Activated CD8-positive, alpha-beta memory T cell treated with anti-CD3 and anti-CD28 coated beads, Interleukin-2, amount 50 U/mL, for 1 hour (primary cell): Measurements from ENCODE around the gene NANOS3.
A peak's percentile ranks its signal among the peaks of the same experiment; 100 is the strongest.

Experiments
- DNase-seq: peaks from one replicate; pipeline ENCODE4 v3.0.0-alpha.2; 2020; ENCODE audit errors: extremely low read depth

The NANOS3 gene

GRCh38 chr19:13885826-13886365 is 9.0 kb downstream of the NANOS3 start:
- no peak for DNase-seq

- no peak for DNase-seq
Observed at GRCh38 chr19:13887018-13887436, 10.1 kb downstream of the NANOS3 start.

GRCh38 chr19:13887517-13887916 is 10.6 kb downstream of the NANOS3 start:
- DNase-seq, result no peak

GRCh38 chr19:13888281-13888680 is 11.3 kb downstream of the NANOS3 start:
- no peak for DNase-seq

DNA sequence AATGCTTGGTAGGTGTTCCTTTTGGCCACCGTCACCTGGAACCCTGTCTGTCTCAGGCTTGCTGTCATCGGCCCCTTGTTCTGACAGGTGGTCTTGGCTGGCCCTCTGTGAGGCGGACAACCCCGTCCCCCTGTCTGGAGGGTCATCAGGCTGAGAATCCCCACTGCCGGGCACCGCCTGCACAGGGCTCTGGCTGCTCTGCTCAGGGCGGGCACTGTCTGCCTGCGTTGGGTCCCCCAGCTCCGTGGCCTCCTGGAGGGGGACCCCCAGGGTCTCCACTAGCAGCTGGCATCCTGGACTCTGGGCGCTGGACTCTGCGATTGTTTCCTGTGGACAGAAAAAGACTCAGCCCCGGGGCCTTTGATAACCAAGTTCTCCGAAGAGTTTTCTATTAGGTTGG is 13.2 kb downstream of the NANOS3 start:
- no peak for DNase-seq

GRCh38 chr19:13892870-13893269 is 15.9 kb downstream of the NANOS3 start:
- DNase-seq, result no peak

DNA sequence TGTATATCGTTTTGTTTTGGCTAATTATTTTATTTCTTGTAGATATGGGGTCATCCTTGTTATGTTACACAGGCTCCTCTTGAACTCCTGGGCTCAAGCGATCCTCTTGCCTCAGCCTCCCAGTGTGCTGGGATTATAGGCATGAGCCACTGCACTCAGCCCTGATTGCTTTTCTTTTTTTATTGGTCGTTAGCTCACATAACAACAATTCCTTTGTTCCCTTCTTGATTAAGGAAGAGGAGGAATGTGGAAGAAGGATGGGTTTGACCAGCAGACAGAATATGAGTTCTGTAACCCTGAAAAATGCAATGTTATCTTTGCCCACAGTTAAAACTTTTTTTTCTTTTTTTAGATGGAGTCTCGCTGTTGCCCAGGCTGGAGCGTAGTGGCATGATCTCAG is 17.6 kb downstream of the NANOS3 start:
- no peak for DNase-seq

GRCh38 chr19:13896227-13896626 is 19.3 kb downstream of the NANOS3 start:
- DNase-seq, result no peak

DNA sequence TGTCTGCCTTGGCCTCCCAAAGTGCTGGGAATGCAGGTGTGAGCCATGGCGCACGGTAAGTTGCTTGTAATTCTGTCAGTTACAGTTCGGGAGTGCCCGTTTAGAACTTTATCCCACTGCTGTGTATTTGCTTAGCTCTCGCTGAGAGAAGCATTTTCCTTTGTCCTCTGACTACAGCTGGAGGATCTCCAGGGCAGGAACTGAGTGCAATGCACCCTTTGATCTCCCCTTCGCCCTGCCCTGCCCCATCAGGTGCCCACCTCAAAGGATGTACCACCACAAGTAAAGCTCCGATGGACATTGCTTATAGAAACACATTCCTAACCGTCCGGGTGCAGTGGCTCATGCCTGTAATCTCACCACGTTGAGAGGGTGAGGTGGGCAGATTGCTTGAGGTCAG is 22.5 kb downstream of the NANOS3 start:
- no peak for DNase-seq

GRCh38 chr19:13899912-13900584 is 23.1 kb downstream of the NANOS3 start:
- DNase-seq, result no peak

DNA sequence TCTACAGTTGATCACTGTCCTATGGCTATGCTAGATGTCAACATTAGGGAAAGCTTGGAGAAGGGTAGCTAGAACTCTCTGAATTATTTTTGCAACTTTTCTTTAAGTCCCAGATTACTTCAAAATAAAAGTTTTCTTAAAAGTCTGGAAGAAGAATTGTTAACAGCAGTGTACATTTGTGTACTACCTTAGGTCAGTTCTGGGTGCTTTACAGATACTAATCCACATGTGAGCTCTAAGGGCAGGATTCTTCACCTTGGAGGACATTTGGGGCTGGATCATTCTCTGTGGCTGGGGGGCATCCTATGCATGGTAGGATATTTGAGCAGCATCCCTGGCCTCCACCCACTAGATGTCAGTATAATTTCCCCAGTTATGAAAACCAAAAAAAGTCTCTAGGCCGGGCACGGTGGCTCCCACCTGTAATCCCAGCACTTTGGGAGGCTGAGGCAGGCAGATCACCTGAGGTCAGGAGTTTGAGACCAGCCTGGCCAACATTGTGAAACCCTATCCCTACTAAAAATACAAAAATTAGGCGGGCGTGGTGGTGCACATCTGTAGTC is 26.1 kb downstream of the NANOS3 start:
- no peak for DNase-seq

GRCh38 chr19:13905634-13906520 is 28.9 kb downstream of the NANOS3 start, which contains the start of the genes BRME1 and CC2D1A:
TSS of gene BRME1 (minus strand) at chr19:13906117. CDS start at chr19:13904892, 1,225 bp downstream.
TSS of gene CC2D1A (plus strand) at chr19:13906201. CDS start at chr19:13906442, 241 bp downstream.
- DNase-seq, result peak; percentile 79

GRCh38 chr19:13906521-13906904 is 29.6 kb downstream of the NANOS3 start:
- DNase-seq, result no peak

GRCh38 chr19:13906910-13907309 is 30.0 kb downstream of the NANOS3 start:
- DNase-seq, result no peak

DNA sequence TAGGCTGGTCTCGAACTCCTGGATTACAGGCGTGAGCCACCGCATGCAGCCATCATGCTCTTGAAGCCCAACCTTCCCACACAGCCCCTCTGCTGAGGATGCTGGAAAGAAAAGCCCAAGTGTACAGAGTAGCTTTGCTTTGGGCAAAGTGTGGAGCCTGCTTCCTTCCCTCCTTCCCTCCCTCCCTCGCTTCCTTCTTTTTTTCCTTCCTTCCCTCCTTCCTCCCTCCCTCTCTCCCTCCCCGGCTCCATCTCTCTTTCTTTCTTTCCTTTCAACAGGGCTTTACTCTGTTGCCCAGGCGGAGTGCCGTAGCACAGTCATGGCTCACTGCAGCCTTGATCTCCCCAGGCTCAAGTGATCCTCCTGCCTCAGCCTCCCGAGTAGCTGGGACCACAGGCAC is 31.7 kb downstream of the NANOS3 start:
- no peak for DNase-seq

GRCh38 chr19:13909430-13909829 is 32.5 kb downstream of the NANOS3 start:
- DNase-seq, result no peak

GRCh38 chr19:13913352-13913751 is 36.4 kb downstream of the NANOS3 start:
- DNase-seq, result no peak

DNA sequence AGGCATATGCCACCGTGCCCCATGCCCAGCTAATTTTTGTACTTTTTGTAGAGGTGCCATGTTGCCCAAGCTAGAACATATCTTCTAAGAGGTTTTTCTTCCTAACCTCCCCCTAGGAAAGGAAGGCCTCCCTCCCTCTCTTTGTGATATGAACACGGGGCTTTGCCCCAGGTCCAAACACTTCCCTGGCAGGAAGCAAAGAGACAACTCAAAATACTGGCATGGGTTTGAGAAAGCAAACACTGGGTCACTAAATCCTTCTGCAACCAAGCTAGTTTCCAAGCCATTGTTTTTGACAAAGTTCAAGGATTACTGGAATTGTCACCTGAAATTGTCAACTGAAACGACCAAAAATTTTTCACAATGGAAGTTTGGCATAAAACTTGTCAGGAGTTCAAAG is 37.8 kb downstream of the NANOS3 start:
- DNase-seq, result no peak

- DNase-seq, result no peak
Observed at GRCh38 chr19:13917888-13918406, 41.0 kb downstream of the NANOS3 start.

- DNase-seq, result no peak
Observed at GRCh38 chr19:13918726-13919411, 41.9 kb downstream of the NANOS3 start.

DNA sequence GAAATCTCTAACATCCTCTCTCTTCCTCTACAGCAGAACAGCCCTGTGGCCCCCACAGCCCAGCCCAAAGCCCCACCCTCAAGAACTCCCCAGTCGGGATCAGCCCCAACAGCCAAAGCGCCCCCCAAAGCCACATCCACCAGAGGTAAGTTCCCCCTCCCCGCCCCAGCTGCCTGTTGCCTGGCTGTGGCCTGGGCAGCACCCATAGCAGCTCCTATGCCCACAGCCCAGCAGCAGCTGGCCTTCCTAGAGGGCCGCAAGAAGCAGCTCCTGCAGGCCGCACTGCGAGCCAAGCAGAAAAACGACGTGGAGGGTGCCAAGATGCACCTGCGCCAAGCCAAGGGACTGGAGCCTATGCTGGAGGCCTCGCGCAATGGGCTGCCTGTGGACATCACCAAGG is 43.6 kb downstream of the NANOS3 start:
- DNase-seq, result no peak
